HG03064 (cell line): ENCODE results near the gene SHKBP1.

Experiments
- ATAC-seq: cut with Tn5 transposase; IDR thresholded peaks from one replicate; pipeline ENCODE4 v1.9.1; 2021; ENCODE audit warnings: low read depth; ENCODE audit not compliant: unreplicated experiment

SHKBP1 gene

DNA sequence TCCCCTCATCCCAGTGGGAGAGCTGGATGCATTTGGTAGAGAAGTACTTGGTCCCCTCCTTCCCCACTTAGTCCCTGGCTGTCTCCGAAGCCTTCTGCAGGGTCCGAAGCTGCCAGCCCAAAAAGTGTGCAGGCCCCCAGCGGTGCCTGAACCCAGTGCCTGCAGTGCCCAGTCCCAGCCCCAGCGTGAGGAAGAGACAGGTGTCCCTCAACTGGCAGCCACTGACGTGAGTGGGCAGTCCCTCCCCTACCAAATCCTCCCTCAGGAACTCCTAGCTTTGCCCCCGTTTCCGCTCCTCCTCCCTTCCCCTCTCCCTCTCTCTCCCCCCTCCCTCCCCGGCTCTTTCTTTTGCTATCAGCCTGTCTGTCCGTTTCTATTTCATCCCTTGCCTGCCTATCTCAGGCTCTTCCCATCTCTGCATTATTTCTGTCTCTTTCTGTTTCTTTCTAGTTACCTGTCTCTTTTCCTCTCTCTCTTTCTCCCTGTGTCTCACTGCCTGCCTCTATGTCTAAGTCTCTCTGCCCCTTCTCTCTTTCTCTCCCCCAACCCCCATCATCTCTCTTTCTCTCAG lies 22.7 kb downstream of the SHKBP1 start:
- ATAC-seq, result no peak

DNA sequence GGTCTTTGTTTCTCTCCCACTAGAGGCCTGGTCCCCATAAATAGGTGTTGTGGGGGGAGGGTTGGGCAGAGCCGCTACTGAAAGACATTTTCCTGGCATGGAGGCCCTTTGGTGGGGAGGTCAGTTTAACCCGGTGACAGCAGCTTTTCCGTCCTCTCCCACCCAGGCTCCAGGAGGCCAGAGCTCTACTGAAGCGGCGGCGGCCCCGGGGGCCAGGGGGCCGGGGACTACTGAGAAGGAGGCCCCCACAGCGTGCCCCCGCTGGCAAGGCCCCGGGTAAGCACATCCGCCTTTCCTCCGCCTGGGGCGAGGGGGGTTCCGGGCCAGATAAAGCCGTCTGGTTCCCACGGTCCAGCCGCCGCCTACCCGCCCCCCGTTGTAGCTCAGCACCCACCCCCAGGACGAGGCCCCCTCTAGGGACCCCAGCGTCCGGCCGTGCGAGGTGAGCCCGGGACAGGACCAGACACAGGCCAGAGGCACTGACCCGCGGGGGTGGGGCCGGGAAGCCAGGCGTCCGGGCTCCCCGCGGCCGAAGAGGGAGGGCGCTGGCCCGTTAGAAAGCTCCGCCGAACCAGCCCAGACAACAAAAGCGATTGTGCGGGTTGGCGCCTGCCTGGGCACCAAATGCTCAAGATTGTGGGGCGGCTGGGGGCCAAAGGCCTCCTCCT lies 23.4 kb downstream of the SHKBP1 start:
- ATAC-seq, result no peak

DNA sequence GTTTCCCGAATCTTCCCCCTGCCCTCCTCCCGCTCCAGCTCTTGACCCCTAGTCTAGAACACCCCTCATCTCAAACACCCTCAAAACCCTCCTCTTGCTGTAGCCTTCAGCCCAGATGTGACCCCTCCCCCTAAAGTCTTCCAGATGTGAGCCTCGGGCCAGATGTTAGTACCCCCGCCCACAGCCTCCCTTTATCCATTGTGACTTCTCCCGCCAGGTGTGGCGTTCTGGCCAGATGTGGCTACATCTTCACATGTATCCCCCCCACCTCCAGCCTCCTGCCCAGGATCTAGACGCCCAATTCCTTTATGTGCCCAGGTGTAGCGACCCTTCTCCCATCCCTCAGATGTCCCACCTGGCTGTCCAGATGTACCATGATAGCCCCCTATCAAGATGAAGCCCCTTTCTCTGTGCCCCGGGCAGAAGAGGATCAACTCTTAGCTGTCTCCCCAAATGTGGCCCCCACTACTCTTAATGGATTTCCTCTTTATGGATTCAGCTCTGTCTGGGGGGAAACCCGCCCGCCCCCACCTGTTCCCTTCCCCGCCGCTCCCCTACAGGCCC lies 24.0 kb downstream of the SHKBP1 start:
- ATAC-seq, result no peak

GRCh38 chr19:40601134-40601974 lies 24.7 kb downstream of the SHKBP1 start, which contains the start of gene LTBP4:
TSS of gene LTBP4 (plus strand) at chr19:40601369. CDS start at chr19:40601388, 19 bp downstream.
- no peak for ATAC-seq

GRCh38 chr19:40603071-40603388 lies 26.4 kb downstream of the SHKBP1 start:
- ATAC-seq, result no peak

- ATAC-seq, result peak; percentile 57
Measured at GRCh38 chr19:40603389-40604170, 26.9 kb downstream of the SHKBP1 start.

DNA sequence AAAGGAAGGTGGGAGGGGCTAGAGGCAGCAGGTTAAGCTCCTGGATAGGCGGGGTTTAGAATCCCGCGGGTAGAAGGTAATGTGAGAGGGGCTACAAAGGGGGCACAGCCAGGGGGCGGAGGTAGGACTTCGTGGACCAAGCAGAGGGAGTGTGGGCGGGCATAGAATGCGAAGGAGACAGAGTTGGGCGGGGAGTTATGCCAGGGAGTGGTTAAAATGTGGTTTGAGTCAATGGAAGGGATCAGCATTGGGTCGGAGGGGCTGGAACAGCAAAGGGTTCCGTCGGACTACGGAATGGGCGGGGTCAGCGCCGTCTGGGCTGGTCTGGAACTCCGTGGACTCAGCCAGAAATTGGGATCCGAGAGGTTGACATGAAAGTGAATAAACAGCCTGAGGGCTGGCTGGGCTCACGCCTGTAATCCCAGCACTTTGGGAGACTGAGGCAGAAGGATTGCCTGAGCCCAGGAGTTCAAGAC lies 27.5 kb downstream of the SHKBP1 start:
- no peak for ATAC-seq

DNA sequence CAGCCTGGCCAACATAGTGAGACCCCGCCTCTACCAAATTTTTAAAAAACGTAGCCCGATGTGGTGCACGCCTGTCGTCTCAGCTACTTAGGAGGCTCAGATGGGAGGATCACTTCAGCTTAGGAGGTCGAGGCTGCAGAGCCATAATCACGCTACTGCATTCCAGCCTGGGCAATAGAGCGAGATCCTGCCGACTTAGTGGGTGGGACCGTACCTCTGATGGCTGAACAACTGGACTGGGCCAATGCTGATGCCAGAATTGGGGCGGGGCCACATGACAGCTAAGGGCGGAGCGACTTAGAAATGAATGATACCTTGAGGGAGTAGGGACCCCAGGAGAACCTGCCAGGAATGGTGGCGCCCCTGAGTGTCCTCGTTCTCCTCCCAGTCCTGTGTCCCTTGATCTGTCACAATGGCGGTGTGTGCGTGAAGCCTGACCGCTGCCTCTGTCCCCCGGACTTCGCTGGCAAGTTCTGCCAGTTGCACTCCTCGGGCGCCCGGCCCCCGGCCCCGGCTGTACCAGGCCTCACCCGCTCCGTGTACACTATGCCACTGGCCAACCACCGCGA lies 28.1 kb downstream of the SHKBP1 start:
- no peak for ATAC-seq

DNA sequence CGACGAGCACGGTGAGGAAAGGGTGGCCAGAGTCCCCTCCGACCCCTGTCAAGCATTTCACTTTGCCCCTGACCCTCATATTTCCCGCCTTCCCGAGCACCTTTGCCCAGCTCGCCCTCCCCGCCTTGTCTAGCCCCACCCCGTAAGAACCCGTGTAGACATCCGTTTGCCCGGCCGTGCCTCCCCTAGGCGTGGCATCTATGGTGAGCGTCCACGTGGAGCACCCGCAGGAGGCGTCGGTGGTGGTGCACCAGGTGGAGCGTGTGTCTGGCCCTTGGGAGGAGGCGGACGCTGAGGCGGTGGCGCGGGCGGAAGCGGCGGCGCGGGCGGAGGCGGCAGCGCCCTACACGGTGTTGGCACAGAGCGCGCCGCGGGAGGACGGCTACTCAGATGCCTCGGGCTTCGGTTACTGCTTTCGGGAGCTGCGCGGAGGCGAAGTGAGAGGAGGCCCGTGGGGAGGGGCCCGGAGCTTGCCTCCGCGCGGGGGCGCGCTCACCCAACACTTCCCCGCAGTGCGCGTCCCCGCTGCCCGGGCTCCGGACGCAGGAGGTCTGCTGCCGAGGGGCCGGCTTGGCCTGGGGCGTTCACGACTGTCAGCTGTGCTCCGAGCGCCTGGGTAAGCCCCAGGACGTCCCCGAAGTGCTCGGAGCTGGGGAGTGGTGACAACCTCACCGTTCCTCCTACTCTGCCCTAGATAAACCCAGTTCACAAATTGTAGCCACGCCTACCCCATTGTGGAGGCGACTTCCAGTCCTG lies 28.7 kb downstream of the SHKBP1 start:
- ATAC-seq, result peak; percentile 29

DNA sequence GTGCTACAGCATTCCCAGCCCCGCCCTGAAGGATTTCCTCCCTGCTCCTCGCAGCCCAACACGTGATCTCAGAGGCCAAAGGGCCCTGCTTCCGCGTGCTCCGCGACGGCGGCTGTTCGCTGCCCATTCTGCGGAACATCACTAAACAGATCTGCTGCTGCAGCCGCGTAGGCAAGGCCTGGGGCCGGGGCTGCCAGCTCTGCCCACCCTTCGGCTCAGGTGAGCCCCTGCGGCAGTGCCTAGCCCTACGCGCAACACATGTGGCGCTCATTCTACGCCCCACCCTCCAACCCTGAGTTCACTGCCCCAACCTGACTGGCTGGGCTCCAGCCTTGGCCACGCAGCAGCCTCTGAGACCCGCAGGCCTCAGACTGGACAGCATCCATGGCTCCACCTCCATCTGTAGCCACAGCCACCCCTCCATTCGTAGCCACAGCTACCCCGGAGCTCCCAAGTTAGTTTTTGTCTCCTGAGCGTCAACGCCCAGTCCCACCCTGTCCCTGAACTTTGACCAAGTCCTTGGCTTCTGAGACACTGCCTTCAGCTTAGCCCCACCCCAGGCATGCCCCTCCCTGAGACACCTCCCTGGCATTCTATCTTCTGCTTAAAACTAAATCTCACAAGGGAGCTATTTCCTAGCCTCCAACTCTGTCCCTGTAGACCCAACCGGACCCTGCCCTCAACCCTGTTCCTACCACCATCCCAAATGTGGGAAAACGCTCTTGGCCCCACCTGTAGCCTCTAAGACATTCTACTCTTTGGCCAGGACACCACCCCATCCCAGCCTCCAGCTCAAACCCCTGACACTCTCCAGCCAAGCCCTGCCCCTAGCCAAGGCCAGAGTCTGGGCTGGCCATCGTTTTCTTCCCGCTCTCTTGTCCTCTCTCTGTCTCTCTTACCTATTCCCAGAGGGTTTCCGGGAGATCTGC lies 30.9 kb downstream of the SHKBP1 start:
- ATAC-seq, result no peak

DNA sequence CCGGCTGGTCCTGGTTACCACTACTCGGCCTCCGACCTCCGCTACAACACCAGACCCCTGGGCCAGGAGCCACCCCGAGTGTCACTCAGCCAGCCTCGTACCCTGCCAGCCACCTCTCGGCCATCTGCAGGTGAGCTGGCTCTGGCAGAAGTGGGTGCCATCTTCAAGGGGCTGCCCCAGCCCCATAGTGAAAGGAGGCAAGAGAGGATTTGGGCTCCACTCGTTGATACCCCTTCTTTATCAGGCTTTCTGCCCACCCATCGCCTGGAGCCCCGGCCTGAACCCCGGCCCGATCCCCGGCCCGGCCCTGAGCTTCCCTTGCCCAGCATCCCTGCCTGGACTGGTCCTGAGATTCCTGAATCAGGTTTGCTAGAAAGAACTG lies 31.6 kb downstream of the SHKBP1 start:
- no peak for ATAC-seq

DNA sequence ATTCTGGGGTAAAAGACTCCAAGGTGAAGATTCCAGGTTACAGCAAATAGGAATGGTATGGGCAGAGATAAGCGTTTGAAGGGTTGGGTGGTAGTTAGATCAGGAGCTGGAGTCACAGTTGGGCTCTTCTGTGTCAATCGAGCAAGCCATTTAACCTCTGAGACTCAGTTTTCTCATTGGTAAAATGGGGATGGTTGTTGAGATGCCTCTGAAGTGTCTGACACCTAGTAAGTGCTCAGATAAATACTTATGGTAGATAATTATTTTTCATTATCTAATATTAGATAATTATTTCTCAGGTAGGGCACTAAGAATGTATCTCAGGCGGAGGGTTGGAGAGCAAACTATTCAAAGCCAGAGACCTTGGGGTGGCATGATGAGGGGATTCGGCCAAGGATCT lies 32.3 kb downstream of the SHKBP1 start:
- ATAC-seq, result no peak

DNA sequence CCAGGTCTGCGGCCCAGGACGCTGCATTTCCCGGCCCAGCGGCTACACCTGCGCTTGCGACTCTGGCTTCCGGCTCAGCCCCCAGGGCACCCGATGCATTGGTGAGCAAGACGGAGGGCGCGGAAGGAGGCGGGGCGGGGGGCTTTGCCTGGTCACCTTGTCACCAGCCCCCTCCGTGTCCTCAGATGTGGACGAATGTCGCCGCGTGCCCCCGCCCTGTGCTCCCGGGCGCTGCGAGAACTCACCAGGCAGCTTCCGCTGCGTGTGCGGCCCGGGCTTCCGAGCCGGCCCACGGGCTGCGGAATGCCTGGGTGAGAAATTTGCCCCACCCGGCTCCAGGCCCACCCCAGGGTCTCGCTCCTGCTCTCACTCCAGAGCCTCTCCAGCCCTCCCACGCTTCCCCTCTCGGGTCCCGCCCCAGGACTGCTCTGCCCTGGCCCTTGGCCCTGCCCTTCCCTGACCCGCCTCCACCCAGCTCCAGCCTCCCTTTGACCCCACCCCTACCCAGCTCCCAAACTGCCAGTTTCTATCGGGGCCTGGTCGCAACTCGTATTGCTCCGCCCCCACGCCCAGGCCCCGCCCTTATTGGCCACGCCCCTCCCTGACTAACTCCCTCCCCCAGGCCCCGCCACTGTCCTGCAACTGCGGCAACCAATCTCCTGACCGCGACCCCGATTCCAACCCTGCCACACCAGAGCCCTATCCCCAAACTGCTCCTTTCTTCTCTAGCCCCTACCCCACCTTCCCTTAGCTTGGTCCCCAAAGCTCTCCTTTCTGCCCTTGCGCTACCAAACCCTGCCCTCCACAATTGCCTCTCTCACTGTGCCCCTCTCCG lies 33.1 kb downstream of the SHKBP1 start:
- ATAC-seq, result no peak

GRCh38 chr19:40610396-40611064 lies 33.9 kb downstream of the SHKBP1 start:
- ATAC-seq, result no peak

DNA sequence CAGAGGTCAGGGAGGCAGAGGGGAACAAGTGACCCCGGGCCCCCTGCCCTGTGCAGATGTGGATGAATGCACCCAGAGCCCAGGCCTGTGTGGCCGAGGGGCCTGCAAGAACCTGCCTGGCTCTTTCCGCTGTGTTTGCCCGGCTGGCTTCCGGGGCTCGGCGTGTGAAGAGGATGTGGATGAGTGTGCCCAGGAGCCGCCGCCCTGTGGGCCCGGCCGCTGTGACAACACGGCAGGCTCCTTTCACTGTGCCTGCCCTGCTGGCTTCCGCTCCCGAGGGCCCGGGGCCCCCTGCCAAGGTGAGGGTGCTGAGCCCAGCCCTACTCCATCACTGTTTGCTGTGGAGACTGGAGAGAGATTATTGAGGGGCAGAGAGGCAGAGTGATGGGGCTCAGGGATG lies 34.4 kb downstream of the SHKBP1 start:
- ATAC-seq, result no peak

DNA sequence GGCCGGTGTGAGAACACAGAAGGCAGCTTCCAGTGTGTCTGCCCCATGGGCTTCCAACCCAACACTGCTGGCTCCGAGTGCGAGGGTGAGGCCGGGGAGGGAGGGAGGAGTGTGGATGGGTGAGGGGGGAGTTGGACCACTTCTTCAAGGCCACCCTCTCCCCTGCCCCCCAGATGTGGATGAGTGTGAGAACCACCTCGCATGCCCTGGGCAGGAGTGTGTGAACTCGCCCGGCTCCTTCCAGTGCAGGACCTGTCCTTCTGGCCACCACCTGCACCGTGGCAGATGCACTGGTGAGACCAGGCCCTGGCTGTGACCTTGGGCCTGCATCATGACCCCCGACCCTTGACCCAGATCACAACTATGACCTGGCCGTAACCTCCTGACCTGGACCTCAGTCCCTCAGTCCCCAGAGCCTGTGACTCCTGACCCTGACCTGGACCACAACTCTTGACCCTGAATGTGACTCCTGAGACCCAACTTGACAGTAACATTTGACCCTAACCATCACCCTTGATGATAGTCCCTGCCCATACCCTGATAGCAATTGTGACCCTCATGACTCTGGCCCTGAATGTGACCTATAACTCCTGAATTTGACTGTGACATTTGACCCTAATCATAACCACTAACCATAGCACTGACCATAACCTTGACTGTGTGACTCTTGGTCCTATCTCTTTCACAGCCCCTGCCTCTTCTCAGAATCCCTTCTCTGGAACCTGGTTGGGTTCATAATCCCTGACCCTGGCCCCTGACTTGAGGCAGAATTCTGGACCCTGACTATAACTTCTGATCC lies 35.4 kb downstream of the SHKBP1 start:
- no peak for ATAC-seq
